ENCODE data around the gene ZFYVE28. TPM values are rescaled to one million over a fixed set of nuclear protein-coding genes. Genes with fewer than 3 reads are reported as not detected.

The ZFYVE28 gene
- total RNA-seq, 4 donors from 2014 or later: 20.6 to 153 (median 63.2) TPM

GRCh38 chr4:2298532-2298991 lies 119.9 kb downstream of the ZFYVE28 start:
- Histone ChIP-seq H3K4me3 (no peak overlapping the region), H3K36me3 (peaks cover 0 to 10% (median 0%) of the 10 kb centered on the region in 3 donors), H3K9me3 (no peaks in the 10 kb centered on the region), H3K27me3 (no peaks in the 10 kb centered on the region), H3K27ac (peak overlapping the region in 1 of 4 donors; percentile 5), H3K4me1 (no peaks in the 10 kb centered on the region)
- TF ChIP-seq POLR2A (IDR thresholded peaks at IDR 0.05): no peak
- no peak for TF ChIP-seq CTCF (IDR thresholded peaks at IDR 0.05)
- DNase-seq: no peak

- H3K9me3 ChIP-seq: no peaks in the 10 kb centered on the region
- H3K27ac ChIP-seq: peak overlapping the region in 1 of 4 donors; percentile 5
- no peaks in the 10 kb centered on the region for H3K4me1 ChIP-seq
- H3K27me3 ChIP-seq: no peaks in the 10 kb centered on the region
- peak in 2 of 3 donors; percentile 27 to 65 for DNase-seq
- H3K36me3 ChIP-seq: peaks cover 0 to 10% (median 0%) of the 10 kb centered on the region in 3 donors
- no peak overlapping the region for H3K4me3 ChIP-seq
- TF ChIP-seq CTCF (IDR thresholded peaks at IDR 0.05): no peak
- no peak for TF ChIP-seq POLR2A (IDR thresholded peaks at IDR 0.05)
These were observed 120.6 kb downstream of the ZFYVE28 start for GRCh38 chr4:2297606-2298531.

GRCh38 chr4:2296631-2297601 lies 121.5 kb downstream of the ZFYVE28 start:
- no peaks in the 10 kb centered on the region for H3K4me1 ChIP-seq
- peak in 2 of 3 donors; percentile 40 to 66 for DNase-seq
- H3K27me3 ChIP-seq: no peaks in the 10 kb centered on the region
- peaks cover 0 to 10% (median 0%) of the 10 kb centered on the region in 3 donors for H3K36me3 ChIP-seq
- no peaks in the 10 kb centered on the region for H3K9me3 ChIP-seq
- H3K4me3 ChIP-seq: no peak overlapping the region
- TF ChIP-seq CTCF (IDR thresholded peaks at IDR 0.05) (no peak), POLR2A (IDR thresholded peaks at IDR 0.05) (no peak)
- H3K27ac ChIP-seq: no peak overlapping the region

GRCh38 chr4:2295900-2296442 lies 122.5 kb downstream of the ZFYVE28 start:
- Histone ChIP-seq H3K27ac (no peak overlapping the region), H3K4me3 (no peak overlapping the region), H3K4me1 (peaks cover 0 to 6% (median 0%) of the 10 kb centered on the region in 4 donors), H3K9me3 (no peaks in the 10 kb centered on the region), H3K27me3 (no peaks in the 10 kb centered on the region), H3K36me3 (peaks cover 0 to 10% (median 0%) of the 10 kb centered on the region in 3 donors)
- DNase-seq: peak in 2 of 3 donors; percentile 35 to 39
- TF ChIP-seq CTCF (IDR thresholded peaks at IDR 0.05) (no peak), POLR2A (IDR thresholded peaks at IDR 0.05) (no peak)

GRCh38 chr4:2295500-2295899 lies 122.9 kb downstream of the ZFYVE28 start:
- no peaks in the 10 kb centered on the region for H3K27me3 ChIP-seq
- H3K4me3 ChIP-seq: no peak overlapping the region
- TF ChIP-seq POLR2A (IDR thresholded peaks at IDR 0.05) (no peak), CTCF (IDR thresholded peaks at IDR 0.05) (no peak)
- peak in 2 of 3 donors; percentile 32 to 45 for DNase-seq
- H3K27ac ChIP-seq: no peak overlapping the region
- no peaks in the 10 kb centered on the region for H3K9me3 ChIP-seq
- H3K4me1 ChIP-seq: peaks cover 0 to 8% (median 2%) of the 10 kb centered on the region in 4 donors
- peaks cover 0 to 7% (median 0%) of the 10 kb centered on the region in 3 donors for H3K36me3 ChIP-seq

All from Peyer's patch (tissue), 4 donors.